ENCODE data around the gene FRMPD4.
A peak's percentile ranks its signal among the peaks of the same experiment; 100 is the strongest.

FRMPD4 gene

DNA sequence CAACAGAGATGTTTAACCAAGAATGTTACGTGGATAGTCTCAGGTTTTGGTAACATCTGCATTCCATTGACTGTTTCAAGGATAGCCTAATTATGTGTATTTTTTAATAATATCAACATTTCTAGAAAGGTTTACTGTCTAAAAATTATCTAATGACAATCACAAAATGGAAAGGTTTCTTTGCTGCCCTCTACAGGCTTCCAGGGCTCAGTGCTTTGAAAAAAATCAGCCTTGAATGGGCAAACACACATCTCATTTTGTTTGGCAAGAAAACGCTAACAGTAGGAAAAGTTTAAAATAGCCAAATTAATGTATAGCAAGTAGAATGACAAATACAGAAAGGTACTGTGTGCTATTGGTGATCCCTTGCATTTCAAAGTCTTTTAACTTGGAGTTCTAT lies 429.6 kb downstream of the FRMPD4 start:
- no peak for DNase-seq (ENCODE audit: extremely low read depth, low read depth)

DNA sequence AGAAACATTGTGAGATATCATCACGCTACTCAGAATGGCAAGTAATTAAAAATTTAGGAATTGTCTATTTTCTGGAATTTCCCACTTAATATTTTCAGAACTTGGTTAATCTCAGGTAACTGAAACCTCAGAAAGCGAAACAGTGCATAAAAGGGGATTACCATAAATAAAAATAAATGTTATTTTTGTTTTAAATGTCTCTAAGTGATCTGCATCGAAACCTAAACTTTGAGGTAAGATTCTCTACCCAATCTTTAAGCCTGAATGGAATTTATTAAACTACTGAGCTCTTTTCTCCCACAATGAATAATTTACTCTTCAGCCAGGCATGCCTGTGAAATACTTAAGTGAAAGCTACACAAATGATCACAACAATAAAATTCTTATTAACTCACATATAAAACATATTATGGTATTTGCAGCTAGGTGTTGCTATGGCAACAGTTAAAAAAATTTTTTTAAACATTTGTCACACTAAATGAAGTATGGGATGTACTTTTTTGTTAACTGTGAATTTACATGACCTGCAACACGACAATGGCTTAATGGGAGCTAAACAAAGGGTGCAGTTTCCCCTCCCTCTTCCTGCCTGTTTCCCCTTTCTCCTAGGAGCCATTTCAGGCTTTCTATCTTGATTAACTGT lies 432.7 kb downstream of the FRMPD4 start:
- no peak overlapping the region for H3K4me3 ChIP-seq (replicated peaks; ENCODE audit: low read depth, low read length)
- TF ChIP-seq, protein P1, sequence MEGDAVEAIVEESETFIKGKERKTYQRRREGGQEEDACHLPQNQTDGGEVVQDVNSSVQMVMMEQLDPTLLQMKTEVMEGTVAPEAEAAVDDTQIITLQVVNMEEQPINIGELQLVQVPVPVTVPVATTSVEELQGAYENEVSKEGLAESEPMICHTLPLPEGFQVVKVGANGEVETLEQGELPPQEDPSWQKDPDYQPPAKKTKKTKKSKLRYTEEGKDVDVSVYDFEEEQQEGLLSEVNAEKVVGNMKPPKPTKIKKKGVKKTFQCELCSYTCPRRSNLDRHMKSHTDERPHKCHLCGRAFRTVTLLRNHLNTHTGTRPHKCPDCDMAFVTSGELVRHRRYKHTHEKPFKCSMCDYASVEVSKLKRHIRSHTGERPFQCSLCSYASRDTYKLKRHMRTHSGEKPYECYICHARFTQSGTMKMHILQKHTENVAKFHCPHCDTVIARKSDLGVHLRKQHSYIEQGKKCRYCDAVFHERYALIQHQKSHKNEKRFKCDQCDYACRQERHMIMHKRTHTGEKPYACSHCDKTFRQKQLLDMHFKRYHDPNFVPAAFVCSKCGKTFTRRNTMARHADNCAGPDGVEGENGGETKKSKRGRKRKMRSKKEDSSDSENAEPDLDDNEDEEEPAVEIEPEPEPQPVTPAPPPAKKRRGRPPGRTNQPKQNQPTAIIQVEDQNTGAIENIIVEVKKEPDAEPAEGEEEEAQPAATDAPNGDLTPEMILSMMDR (IDR thresholded peaks at IDR 0.05; ENCODE audit: low read depth, low read length, missing control alignments) = no peak
- DNase-seq (ENCODE audit: extremely low read depth, low read depth) = no peak

More for the DNA sequence above, 429.6 kb downstream of the FRMPD4 start:
- H3K4me3 ChIP-seq (replicated peaks; ENCODE audit: low read depth, low read length) = no peak overlapping the region
- TF ChIP-seq, protein P1 (IDR thresholded peaks at IDR 0.05; ENCODE audit: low read depth, low read length, missing control alignments) = peak; percentile 43

DNA sequence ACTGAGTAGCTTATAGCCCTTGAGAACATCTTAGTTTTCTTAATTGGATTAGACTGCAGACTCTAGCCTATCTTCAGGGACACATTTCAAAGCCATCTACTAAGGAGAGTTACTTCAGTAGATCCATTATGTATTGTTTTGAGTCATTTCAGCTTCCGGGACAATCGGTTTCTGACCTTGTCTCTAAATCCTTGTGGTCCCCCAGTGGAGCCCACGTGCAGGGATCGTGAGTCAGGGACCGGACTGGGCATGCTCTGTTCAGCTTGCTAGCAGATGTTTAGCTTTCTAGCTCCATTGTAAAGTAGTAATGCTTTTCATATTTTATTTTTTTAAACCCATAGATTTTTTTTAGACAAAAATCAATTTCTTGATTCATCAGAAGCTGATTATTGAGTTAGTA lies 441.0 kb downstream of the FRMPD4 start:
- DNase-seq (ENCODE audit: extremely low read depth, low read depth) = no peak
- H3K4me3 ChIP-seq (replicated peaks; ENCODE audit: low read depth, low read length) = no peak overlapping the region
- TF ChIP-seq, protein P1 (IDR thresholded peaks at IDR 0.05; ENCODE audit: low read depth, low read length, missing control alignments) = no peak

DNA sequence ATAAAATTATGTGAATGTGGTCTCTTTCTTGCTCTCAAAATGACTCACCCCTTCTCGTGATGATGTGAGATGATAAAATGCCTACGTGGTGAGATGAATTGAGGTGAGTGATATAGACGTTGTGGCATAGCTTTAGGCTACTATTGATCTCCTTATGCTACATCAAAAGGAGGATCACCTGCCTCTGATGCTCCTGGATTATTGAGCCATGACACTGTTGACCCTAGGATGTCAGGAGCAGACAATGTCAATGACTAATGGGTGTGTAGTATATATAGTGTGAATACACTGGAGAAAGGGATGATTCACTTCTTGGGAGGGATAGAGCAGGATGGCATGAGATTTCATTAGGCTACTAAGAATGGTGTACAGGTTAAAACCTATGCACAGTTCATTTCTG lies 442.3 kb downstream of the FRMPD4 start:
- TF ChIP-seq, protein P1 (IDR thresholded peaks at IDR 0.05; ENCODE audit: low read depth, low read length, missing control alignments) = no peak
- H3K4me3 ChIP-seq (replicated peaks; ENCODE audit: low read depth, low read length) = no peak overlapping the region
- DNase-seq (ENCODE audit: extremely low read depth, low read depth) = no peak

DNA sequence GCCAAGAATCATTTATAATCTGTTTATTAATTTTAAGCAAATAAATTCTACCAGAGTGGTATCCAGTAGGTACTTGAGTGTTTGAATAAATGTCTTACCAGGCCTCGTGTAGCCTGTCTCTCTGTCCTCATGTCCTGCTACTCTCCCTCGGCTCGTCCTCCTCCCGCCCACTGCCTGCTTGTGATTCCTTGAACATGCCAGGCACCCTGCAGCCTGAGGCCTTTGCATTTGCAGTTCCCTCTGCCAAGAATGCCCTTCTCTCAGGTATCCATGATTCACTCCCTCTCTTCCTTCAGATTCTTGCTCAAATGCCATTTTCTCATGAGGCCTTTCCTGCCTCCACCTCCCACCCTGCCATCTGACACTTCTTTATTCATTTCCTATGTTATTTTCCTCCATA lies 443.3 kb downstream of the FRMPD4 start:
- no peak for DNase-seq (ENCODE audit: extremely low read depth, low read depth)
- TF ChIP-seq, protein P1 (IDR thresholded peaks at IDR 0.05; ENCODE audit: low read depth, low read length, missing control alignments) = no peak
- H3K4me3 ChIP-seq (replicated peaks; ENCODE audit: low read depth, low read length) = no peak overlapping the region

DNA sequence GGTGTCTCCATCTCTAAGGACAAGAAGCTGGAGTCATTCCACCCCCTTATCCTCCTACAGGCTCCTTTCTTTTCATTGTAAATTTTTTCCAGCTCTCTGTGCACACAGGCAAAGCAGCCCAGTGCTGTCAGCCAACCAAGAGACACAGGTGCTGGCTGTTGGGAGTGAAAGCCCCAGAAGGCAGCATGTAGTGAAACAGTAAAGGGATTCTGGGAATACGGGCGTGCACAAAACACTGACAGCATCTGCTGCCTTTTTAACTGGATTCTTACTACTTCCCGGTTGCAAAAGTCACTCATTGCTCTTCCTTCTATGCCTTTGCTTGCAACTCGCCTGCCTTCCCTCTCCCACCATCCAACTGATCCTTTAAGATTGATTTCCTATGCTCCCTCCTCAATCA lies 444.4 kb downstream of the FRMPD4 start:
- DNase-seq (ENCODE audit: extremely low read depth, low read depth) = no peak
- H3K4me3 ChIP-seq (replicated peaks; ENCODE audit: low read depth, low read length) = no peak overlapping the region
- TF ChIP-seq, protein P1 (IDR thresholded peaks at IDR 0.05; ENCODE audit: low read depth, low read length, missing control alignments) = no peak

DNA sequence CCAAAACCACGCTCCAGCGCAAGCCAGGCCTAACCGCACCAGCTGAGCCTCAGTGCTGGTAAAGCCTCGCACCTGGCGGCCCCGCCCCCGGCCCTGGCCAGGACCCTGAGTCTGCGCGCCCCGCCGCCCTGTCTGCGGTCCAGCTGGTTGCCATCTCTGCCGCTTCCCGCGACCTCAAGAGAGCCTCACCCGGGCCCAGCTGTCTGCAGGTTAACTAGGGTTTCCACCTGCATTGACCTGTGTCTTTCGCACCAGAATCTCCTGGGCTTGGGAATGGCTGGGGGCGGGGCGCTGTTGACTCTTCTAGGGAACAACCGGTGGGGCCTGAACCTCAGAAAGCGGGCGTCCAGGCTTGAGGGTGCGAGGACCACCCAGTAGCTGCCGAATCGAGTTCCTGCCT lies 445.3 kb downstream of the FRMPD4 start:
- DNase-seq (ENCODE audit: extremely low read depth, low read depth) = no peak
- no peak overlapping the region for H3K4me3 ChIP-seq (replicated peaks; ENCODE audit: low read depth, low read length)
- TF ChIP-seq, protein P1 (IDR thresholded peaks at IDR 0.05; ENCODE audit: low read depth, low read length, missing control alignments) = no peak
